ENCODE measurements around the gene RPUSD1.
"Not testable (repeated sequence)": the region's sequence is repeated elsewhere in the genome, so short reads cannot be mapped to it uniquely, and the experiment has no call there.

The RPUSD1 gene, protein sequence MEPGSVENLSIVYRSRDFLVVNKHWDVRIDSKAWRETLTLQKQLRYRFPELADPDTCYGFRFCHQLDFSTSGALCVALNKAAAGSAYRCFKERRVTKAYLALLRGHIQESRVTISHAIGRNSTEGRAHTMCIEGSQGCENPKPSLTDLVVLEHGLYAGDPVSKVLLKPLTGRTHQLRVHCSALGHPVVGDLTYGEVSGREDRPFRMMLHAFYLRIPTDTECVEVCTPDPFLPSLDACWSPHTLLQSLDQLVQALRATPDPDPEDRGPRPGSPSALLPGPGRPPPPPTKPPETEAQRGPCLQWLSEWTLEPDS

DNA sequence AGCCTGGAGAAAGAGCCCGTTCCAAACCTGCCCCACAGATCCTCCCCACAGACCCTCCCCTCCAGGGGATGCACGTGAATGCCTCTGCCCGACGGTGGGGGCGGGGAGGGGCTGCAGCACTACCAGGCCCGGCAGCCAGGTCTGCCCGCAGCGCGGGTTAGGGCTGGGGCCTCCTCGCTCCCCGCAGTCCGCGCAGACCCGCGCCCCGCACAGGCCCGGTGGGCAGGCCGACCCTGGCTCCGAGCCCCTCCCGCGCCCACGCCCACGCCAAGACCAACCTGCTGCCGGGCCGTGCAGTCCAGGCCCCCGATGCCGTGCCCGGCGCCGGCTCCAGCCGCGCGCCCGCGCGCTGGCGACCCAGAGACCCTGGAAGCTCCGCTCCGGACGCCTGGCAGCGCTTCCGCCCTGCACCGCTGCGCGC, at the start of gene RPUSD1:
Gene RPUSD1, minus strand, starts transcription at position 404 of the 421 bp plus-strand sequence. CDS start 644 bp downstream, outside the sequence.
- DNase-seq: no peak

DNA sequence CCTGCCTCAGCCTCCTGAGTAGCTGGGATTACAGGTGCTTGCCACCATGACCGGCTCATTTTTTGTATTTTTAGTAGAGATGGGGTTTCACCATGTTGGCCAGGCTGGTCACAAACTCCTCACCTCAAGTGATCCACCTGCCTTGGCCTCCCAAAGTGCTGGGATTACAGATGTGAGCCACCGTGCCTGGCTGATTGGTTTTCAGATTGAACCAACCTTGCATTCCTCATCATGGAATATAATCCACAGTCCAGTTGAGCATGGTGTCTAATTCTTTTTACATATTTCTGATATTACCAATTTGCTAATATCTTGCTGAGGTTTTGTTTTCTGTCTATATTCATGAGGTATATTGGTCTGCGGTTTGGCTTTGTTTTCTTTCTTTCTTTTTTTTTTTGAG, 48.6 kb upstream of the RPUSD1 start:
- DNase-seq: not testable (repeated sequence)

DNA sequence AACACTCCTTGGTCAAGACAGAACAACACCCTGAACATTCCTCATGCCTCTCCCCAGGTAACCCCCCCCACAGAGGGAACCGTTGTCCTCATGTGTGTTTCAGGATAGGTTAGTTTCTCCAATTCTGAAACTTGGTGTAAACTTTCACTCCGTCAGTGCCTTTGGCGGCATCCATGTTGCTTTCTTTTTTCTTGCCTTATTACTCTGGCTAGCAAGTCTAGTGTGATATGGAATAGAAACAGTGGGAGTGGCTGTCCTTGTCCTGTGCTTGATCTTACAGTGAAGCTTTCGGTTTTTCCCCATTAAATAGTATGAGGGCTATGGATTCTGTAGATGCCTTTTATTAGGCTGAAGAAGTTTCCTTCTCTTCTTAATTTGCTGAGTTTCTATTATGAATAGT, 48.0 kb upstream of the RPUSD1 start:
- DNase-seq: no peak

DNA sequence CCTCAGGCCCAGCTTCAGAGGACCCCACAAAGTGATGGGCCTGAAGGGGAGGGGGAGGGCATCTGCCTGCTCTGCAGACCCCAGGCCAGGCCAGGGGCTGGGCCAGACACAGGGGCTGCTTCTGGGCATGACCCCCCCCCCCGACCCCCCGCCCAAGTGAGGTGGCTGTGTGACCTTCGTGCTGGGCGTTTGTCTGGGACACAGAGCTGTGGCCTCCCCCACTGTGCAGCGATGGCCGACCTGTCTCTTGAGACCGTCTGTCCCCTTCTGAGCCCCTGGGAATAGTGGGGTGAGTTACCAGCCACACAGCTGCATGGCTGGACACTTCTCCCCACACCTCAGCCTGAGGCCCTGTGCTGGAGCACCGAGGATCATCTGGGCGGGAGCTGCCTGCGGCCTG, 47.2 kb upstream of the RPUSD1 start:
- no peak for DNase-seq

DNA sequence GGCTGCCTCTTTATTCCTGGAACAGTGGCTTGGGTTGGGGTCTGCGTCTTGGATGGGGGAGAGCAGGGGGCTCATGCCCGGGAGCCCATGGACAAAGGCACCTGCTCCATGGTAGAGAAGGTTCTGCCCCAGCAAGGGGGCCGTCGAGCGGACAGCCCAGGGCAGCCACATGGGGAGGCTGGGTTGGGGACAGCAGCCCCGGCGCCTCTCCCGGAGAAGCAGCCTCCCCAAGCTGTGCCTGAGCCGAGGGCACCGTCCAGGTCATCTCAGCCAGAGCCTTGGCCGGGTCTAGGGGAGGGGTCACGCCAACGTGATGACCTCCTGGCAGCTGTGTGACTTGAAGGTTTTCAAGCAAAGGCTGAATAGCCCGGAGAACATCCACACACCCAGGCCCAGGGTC, 45.2 kb upstream of the RPUSD1 start:
- DNase-seq: no peak

DNA sequence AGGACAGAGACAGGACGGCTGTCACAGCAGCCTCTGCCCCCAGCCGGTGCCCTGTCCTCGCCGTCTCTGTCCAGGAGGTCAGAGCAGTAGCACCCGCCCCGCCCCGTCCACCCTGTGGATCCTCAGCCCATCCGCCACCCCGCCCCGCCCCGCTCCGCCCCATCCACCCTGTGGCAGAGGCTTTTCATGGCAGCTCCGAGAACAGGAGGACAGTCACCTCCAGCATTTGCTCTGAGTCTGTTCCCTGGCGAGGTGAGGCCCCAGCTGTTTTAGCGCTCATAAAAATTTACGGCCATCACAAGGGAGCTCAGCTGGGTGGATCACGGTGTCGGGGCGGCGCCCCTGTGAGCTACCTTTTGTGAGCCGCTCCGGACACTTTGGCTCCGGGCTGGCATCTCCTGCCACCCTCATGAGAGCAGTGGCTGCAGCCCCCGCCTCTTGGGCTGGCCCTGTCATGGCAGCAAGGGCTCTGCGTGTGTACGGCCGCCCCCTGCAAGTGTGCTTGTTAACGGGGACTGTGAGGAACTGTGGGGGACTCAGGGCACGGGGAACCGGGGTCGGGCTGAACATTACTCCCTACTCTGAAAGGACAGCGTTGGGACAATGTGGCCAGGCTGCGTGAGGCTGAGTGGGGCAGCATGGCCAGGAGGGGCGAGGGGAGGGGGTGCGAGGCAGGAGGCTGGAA, 44.6 kb upstream of the RPUSD1 start:
- no peak for DNase-seq

DNA sequence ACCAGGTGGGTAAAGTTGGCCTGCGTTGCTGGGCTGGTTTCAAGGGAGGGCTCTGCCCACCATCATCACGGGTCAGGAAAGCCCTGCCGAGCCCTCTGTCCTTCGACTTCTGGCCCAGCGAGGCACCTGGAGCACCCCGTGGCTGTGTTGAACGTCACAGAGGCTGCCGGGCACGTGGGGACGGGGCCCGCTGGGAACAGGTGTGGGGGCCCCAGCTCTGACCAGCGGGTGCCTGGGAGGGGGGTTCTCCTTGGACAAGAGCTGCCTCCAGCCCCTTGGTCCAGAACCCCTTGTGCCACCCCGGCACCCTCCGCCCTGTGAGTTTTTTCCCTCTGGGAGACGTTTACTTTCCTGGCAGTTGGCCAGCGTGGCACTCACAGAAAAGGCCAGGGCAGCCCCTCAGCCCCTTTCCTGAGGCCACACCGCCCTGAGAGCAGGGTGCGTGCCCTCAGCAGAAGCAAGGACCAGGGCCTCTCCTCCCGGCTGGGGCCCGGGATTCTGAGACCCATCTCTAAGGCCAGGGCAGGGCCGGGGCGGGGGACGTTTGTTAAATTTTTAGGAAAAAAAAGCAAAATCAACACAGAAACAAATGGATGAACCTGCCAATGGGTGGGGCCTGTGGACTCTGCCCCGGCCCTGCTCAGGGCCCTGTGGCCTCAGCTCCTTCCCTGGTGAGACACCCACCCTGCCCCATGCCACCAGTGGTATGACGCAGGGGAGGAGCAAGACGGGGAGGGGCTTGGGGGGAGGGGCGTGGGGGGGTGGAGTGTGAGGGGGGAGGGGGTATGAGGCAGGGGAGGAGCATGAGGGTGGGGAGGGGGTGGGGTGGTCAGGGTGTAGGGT, 43.6 kb upstream of the RPUSD1 start:
- DNase-seq: no peak

DNA sequence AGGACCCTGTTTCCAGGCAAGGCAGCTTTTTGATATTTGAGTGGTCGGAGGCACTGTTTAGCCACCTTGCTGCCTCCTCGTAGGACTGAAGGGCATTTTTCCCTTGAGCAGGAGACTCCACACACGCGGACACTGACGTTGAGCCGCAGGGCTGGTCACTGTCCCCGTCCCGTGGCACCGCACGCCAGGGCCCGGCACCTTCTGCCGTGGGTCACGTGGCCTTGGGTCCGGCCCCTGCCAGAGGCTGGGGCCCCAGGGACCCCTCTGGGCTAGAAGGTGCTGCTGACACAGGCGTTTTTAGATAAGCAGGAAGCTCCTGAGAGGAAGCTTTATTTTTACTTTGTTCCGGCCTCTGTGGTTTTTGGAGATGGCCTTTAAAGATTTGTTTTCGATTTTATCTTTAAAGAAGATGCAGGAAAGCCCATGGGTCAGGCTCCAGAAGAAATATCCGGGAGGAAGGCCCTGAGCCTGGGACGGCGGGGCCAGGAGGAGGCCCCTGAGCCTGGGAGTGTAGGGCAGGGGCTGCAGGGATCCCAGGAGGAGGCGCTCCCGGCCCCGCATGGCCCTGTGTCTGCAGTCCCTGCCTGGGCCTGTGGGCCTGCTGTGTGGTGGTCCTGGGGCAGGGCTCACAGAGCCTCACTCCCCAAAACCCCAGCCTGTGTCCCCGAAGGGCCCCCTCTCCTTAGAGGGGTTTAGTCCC, 42.8 kb upstream of the RPUSD1 start:
- no peak for DNase-seq

DNA sequence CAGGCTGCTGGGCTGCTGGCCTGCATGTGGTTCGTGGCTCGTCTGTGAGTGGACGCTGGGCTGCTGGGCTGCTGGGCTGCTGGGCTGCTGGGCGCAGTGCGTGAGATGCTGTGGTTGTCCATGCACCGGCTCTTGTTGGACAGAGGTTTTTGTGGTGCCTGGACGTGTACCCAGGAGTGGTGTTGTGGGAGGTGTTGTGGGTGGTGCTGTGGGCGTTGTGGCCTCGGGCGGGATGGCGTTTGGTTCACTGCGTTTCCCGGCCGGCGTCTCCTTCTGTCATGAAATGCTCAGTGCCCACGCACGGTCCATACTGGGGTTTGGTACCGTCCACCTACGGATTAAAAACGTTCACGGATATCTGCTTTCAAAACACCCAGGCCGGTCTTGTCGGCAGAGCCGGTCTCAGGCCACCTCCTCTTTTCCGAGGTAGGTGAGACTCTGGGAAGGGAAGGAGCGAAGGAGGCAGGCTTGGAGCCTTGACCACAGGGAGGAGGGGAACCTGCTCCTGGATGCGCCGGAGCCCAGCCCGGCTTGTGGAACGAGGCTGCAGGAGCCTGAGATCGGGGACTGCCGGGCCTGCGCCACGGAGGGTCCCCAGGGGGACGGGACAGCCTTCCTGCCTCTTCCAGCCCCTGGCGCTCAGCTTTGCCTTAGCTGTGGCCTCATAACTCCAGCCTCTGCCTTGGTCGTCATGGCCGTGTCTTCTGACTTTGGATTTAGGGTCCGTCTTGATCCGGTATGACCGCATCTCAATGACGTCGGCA, 42.1 kb upstream of the RPUSD1 start:
- DNase-seq: no peak

DNA sequence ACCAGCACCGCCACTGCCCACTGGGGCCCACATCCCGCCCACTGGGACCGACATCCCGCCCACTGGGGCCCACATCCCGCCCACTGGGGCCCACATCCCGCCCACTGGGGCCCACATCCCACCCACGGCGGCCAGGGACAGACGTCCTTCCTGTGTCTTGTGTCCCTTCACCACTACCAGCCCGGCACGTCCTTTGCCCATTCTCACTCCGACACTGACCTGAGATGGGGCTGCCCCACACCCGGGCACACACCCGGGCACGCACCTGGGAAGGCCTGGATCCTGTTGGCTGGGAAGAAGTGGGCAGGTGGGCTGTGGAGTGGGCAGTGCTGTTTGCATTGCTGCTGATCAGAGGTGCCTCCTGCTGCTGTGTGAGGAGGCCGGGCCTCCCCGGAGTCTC, 40.7 kb upstream of the RPUSD1 start:
- no peak for DNase-seq

DNA sequence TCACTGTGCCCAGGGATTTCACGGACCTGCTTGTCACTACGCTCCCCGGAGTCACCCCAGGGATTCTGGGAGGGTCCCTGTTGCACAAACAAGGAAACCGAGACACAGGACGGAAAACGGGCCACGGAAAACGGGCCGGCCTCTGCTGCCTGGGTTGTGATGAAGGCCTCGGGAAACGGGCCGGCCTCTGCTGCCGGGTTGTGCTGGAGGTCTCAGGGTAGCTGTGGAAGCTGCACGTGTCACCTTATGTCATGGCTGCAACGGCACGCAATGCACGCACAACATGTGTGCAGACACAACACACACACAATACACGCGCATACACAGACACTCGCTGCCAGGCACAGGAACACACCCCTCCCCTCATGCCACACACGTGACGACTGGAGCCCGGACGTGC, 39.3 kb upstream of the RPUSD1 start:
- no peak for DNase-seq

DNA sequence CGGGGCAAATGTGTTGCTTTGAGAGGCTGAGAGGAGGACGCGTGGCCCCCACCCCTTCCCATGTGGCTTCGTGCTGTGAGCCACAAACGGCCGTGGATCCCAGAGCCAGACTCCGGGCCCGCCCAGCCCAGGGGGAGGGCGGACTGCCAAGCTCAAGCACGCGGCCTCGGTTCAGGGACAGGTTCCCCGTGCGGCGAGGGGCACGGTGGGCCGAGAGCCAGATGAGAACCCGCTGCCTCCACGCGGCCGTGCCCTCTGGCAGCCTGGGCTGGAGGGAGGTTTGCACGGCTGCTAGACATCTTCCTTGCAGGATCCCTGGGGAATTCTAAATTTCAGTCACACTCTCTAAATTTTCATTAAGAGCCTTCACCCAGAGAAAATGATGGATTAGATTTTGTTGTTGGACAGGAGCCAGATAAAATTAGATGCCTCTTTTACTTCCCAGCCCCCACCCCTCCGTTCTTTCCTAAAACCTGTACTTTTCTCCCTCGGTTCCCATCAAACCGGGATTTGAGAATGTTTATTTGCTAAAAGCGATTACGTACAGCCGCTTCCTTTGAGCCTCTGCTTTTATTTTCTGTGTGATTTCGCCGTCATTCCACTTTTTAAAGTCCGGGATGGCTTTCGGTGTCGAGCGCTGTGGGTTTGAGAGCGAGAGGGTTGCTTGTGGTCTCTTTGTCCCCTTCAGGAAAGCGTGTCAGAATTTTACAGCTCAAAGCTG, 37.3 kb upstream of the RPUSD1 start:
- DNase-seq: no peak

DNA sequence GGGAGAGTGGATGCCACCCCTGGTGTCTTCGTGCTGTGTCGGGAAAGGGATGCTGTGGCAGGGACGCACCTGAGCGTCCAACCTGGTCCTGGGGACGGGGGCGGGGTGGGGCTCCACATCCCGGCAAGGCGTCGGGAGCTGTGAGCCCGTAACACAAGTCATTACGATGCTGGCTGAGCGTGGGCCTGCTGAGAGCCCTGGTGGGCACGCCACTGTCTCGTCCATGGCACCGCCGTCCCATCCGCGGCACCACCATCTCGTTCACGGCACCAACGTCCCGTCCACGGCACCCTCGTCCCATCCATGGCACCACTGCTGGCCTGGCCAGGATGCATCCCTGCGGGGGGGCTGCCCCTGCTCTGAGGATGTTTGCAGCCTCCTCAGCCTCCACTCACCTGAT, 36.4 kb upstream of the RPUSD1 start:
- DNase-seq: no peak

DNA sequence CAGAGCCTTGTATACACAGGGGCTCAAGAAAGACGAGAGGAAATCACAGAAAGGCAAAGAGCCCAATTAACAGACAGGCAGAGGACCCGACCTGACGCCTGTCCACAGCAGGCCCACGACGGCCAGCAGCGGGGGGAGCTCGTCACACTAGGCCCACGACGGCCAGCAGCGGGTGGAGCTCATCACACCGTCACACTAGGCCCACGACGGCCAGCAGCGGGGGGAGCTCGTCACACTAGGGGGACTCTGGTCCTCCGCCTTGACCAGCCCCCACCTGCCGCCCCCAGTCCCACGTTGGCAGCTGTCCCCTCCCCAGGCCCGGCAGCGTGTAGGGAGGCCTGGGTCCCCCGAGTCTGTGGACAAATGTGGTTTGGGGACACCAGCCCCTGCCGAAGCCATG, 36.0 kb upstream of the RPUSD1 start:
- DNase-seq: no peak

DNA sequence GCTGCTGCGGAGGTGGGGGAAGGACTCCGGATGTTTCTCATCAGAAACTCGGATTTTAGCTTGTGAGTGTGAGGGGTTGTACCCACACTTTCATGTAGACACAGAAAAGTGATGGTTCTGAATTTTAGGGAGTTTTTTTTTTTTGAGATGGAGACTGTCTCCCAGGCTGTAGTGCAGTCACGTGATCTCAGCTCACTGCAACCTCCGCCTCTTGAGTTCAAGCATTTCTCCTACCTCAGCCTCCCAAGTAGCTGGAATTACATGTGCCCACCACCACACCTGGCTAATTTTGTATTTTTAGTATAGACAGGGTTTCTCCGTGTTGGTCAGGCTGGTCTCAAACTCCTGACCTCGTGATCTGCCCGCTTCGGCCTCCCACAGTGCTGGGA, 34.7 kb upstream of the RPUSD1 start:
- no peak for DNase-seq

DNA sequence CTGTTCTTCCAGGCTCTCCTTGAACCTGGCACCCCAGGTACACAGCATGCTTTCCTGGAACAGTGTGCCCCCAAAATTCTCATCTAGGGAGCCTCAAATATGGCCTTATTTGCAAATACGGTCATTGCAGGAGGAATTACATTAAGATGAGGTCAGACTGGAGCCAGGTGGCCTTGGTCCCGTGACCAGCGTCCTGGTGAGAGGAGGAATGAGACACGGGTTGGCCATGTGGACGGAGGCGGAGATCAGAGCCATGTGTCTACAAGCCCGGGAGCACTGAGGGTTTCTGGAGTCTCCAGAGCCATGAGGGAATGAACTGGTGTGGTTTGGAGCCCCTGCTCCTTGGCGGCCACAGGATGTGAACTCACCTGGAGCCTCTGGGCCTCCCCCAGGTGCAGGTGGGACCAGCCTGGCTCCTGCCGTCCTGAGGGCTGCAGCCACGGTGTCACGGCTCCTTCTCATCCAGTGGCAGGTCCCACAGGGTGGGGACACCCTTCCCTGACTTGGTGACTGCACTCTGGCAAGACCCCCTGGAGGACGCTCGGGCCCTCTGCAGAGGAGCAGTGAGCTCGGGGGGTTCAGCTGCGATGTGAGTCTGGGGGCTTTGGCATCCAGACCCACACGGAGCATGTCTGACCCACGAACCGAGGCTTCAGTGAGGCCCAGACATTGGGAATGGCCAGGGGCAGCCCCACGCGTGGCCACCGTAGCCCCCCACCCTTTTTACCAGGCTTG, 34.2 kb upstream of the RPUSD1 start:
- DNase-seq: no peak

DNA sequence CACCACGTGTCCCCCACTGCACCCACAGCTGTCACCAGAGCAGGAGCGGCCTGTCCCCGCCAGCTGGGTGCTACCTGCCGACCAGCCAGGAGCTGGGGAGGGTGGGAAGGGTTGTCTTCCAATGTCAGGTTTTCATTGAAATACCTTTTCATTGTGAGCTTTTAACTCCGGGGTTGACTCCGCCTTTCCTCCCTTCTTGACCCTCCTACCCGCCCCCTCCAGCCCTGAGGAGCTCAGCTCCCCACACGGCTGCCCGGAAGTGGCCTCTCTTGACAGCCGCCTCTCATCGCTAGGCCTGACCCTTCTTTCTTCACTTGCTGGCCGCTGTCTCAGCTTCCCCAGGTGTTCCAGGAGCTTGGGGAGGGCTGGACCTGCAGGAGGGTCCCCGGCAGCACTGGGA, 33.6 kb upstream of the RPUSD1 start:
- DNase-seq: no peak

DNA sequence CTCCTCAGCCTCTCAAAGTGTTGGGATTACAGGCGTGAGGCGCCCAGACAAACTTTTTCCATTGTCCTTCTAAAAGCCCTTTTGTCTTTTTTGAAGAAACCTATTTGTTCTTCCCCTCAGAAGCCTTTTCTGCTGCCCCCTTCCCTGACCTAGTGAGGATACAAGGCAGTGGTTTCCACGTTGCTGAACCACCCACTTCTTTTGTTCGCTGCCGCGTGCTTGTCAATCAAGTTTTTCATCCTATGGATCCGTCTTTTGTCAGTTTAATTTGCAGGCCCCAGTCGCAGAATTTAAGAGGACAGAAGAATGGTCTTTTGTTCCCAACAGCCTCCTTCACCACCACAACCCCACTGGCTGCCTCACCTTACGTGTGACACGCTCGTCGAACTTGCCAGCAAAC, 32.6 kb upstream of the RPUSD1 start:
- no peak for DNase-seq

DNA sequence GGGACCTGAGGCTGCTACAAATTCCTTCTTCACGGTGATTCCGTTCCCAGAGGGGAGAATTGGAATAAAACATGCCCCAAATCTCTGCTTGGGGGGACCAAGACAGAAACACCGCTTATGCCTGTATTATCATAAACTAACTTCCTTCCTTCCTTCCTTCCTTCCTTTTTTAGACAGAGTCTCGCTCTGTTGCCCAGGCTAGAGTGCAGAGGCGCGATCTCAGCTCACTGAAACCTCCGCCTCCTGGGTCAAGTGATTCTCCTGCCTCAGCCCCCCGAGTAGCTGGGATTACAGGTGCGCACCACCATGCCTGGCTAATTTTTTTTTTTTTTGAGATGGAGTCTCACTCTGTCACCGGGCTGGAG, 31.8 kb upstream of the RPUSD1 start:
- not testable (repeated sequence) for DNase-seq

DNA sequence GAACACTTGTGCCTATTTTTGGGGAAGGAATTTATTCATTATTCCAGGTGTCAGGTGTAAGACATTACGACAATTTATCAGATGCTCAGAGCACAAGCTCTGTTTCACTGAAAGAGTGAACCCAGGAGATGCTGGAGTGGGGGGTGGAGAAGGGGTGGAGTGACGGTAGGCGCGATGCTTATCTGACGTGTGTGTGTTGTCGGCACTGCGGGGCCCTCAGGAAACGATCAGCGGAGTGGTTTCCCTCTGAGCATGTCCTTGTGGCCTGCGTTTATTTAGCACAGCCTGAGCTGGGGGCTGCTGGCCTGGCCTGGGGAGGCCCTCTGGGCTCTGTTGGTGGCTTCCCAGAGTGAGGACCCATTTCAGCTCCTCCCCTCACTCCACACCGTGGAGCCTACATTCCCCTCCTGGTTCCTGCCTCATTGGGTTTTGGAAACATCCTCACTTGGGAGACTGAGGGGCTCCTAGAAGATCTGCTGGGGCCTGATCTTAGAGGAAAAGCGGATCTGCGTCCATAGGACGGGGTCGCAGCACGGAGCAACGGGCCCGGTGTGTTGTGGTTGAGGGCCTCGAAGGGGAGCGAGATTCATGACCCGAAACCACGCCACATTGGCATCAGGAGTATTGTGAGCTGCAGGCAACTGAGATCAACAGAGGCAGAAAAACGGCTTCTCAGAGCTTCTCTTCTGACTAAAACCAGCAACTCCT, 31.3 kb upstream of the RPUSD1 start:
- peak; percentile 4 for DNase-seq
